K562 (cell line): ENCODE measurements around the gene FANCC. TPM values are rescaled to one million over a fixed set of nuclear protein-coding genes. Genes with fewer than 3 reads are reported as not detected.

Source experiments
- ATAC-seq: fragments of 200-7000 bp; cut with Tn5 transposase; 3 replicates; pipeline ENCODE4 v1.9.1; 2020; ENCODE audit warnings: moderate library complexity
- BruUV-seq: library from RNA; stranded (reverse); fragments of 400-500 nt; replicated peaks from 2 replicates; lab custom pipeline; 2021; lab: Mats Ljungman, UMichigan
- CTCF ChIA-PET: fragments of 300-600 bp; formaldehyde crosslinking; extraction: SDS; loops from one replicate; lab custom pipeline; 2021; ENCODE audit warnings: low intra/inter-chr PET ratio; lab: Yijun Ruan, JAX
- POLR2A ChIA-PET: fragments of 300-600, 350-650 bp; sonication (Branson Sonifier 250); formaldehyde crosslinking; extraction: SDS; loops from one replicate; lab custom pipeline; 2021; ENCODE audit warnings: antibody characterized with exemption, inconsistent platforms; lab: Yijun Ruan, JAX
- DNase-seq, 4 experiments: peaks; one replicate each; pipeline versions ENCODE4 v3.0.0 to v3.0.0-alpha.2; 2011 to 2018; ENCODE audit warnings: low spot score in 3 of 4, mixed read lengths in 3 of 4; ENCODE audit errors: extremely low read depth in 1 of 4
- FAIRE-seq: peaks from 2 replicates; lab custom pipeline; 2011; peaks lifted over from hg19 to GRCh38; lab: Jason Lieb, UNC
- H2AFZ ChIP-seq: 2 replicates; pipeline ENCODE4 v1.6.0; 2011; ENCODE audit warnings: low read depth, low read length, control low read depth, inconsistent platforms
- H3K27ac ChIP-seq: fragments of 200-600 bp; 3 replicates; pipeline ENCODE4 v1.8.0; 2011; ENCODE audit warnings: low read depth, mild to moderate bottlenecking, control low read depth, inconsistent platforms, low read length, moderate library complexity, mixed read lengths; ENCODE audit errors: extremely low read depth
- H3K27me3 ChIP-seq, 2 experiments: fragments of 300-600 bp in 1 of 2; 2 replicates in 1 of 2; 3 replicates in 1 of 2; pipeline versions ENCODE4 v1.6.0 to v1.8.0; 2011; ENCODE audit warnings: inconsistent platforms in 2 of 2, low read length in 2 of 2, mild to moderate bottlenecking in 1 of 2, mixed read lengths in 1 of 2, moderate library complexity in 1 of 2; ENCODE audit not compliant: control insufficient read depth in 2 of 2, insufficient read depth in 2 of 2
- H3K36me3 ChIP-seq: fragments of 300-600 bp; 3 replicates; pipeline ENCODE4 v1.8.0; 2011; ENCODE audit warnings: mild to moderate bottlenecking, low read length, inconsistent platforms; ENCODE audit not compliant: control insufficient read depth, insufficient read depth
- H3K4me1 ChIP-seq, 2 experiments: fragments of 200-600 bp in 1 of 2; replicated peaks in 1 of 2; 2 replicates in 1 of 2; 3 replicates in 1 of 2; pipeline versions ENCODE4 v1.5.1 to v1.8.0; 2011; ENCODE audit warnings: inconsistent platforms in 2 of 2, low read length in 2 of 2, mild to moderate bottlenecking in 1 of 2, mixed read lengths in 1 of 2, moderate library complexity in 1 of 2; ENCODE audit not compliant: control insufficient read depth in 2 of 2, insufficient read depth in 2 of 2
- H3K4me2 ChIP-seq: 2 replicates; pipeline ENCODE4 v1.6.1; 2011; ENCODE audit warnings: low read length, control low read depth, inconsistent platforms, mixed read lengths; ENCODE audit not compliant: insufficient read depth
- H3K4me3 ChIP-seq: fragments of 200-600 bp; sonication (generic), shearing (Covaris generic); 2 replicates; pipeline ENCODE4 v1.5.1; 2016; ENCODE audit warnings: control low read depth, inconsistent platforms
- H3K79me2 ChIP-seq: fragments of 200-600 bp; 3 replicates; pipeline ENCODE4 v1.8.0; 2011; ENCODE audit warnings: low read length, inconsistent platforms; ENCODE audit not compliant: control insufficient read depth, insufficient read depth
- H3K9ac ChIP-seq, 2 experiments: 2 replicates each; pipeline versions ENCODE4 v1.6.0 to v1.6.1; 2011; ENCODE audit warnings: low read depth in 2 of 2, low read length in 2 of 2, control low read depth in 1 of 2, inconsistent platforms in 1 of 2, mild to moderate bottlenecking in 1 of 2, mixed read lengths in 1 of 2; ENCODE audit not compliant: insufficient read depth in 1 of 2
- H3K9me1 ChIP-seq: one replicate; pipeline ENCODE4 v1.6.0; 2011; ENCODE audit warnings: inconsistent platforms, mild to moderate bottlenecking, low read length, moderate library complexity; ENCODE audit not compliant: control insufficient read depth, insufficient read depth
- H3K9me3 ChIP-seq: replicated peaks from 2 replicates; pipeline ENCODE4 v1.5.1; 2011; ENCODE audit warnings: low read depth, low read length, inconsistent platforms; ENCODE audit not compliant: control insufficient read depth, insufficient read depth
- H4K20me1 ChIP-seq: replicated peaks from 2 replicates; pipeline ENCODE4 v1.6.1; 2011; ENCODE audit warnings: low read length, inconsistent platforms, mixed read lengths; ENCODE audit not compliant: control insufficient read depth, insufficient read depth
- CHD7 ChIP-seq: fragments of 200-600 bp; sonication (generic); IDR thresholded peaks from one replicate; pipeline ENCODE4 v1.6.1; 2012; ENCODE audit warnings: mild to moderate bottlenecking, low read depth, low read length, inconsistent platforms
- SIRT6 ChIP-seq: IDR thresholded peaks from one replicate; pipeline ENCODE4 v1.6.1; 2012; ENCODE audit warnings: low read depth, mild to moderate bottlenecking, control low read depth, inconsistent platforms, low read length, moderate library complexity
- STAG1 ChIP-seq: sonication (generic); formaldehyde crosslinking; IDR thresholded peaks from 2 replicates; pipeline ENCODE4 v1.5.0; 2020; ENCODE audit warnings: missing genetic modification reagents, borderline replicate concordance
- ZNF41 ChIP-seq: fragments of 250-450 bp; sonication (Bioruptor Pico); conservative IDR thresholded peaks from 2 replicates; pipeline ENCODE4 v1.4.0; 2020; ENCODE audit warnings: mild to moderate bottlenecking
- ZNF583 ChIP-seq: fragments of 250-450 bp; sonication (Bioruptor Pico); IDR thresholded peaks from 2 replicates; pipeline ENCODE4 v1.4.0; 2020
- WGBS: fragments of 100-300 bp; shearing (Covaris generic); methylation state at CpG from one replicate; pipeline ENCODE4 v1.1.6; 2016; ENCODE audit warnings: low coverage, mixed read lengths; ENCODE audit not compliant: insufficient coverage; ENCODE audit errors: missing lambda C conversion rate; 5-methylcytosine and 5-hydroxymethylcytosine counted together
- in situ Hi-C: fragments of 300-500 bp; cut with MboI; formaldehyde crosslinking; loops from 4 replicates; pipeline ENCODE4 v1.15.0; 2018; ENCODE audit warnings: inconsistent platforms, mixed read lengths
- intact Hi-C: fragments of 100-400 bp; cut with micrococcal nuclease; formaldehyde crosslinking; loops from 2 replicates; pipeline ENCODE4 v1.14.2; 2022
- polyA plus RNA-seq, 8 experiments: library from polyadenylated mRNA; depleted of rRNA in 4 of 8; stranded (reverse) in 5 of 8; unstranded in 3 of 8; fragments of >200 nt; fragmentation: Nextera tagmentation in 2 of 8; fragmentation: Illumina TruSeq in 1 of 8; extraction: Ambion mirVana in 2 of 8; extraction: Trizol in 1 of 8; gene quantifications; 2 replicates each; pipeline versions ENCODE4 v1.2.1 to v1.2.3, GENCODE V29; 2011 to 2014; ENCODE audit warnings: inconsistent platforms in 1 of 8, missing spikeins in 1 of 8
- total RNA-seq, 7 experiments: library from RNA; depleted of rRNA in 6 of 7; stranded (reverse); fragments of >200 nt in 6 of 7; fragmentation: Illumina TruSeq in 2 of 7; extraction: Trizol in 2 of 7; gene quantifications; 2 replicates each; pipeline versions ENCODE4 v1.2.1 to v1.2.3, GENCODE V29; 2011 to 2021; ENCODE audit warnings: low replicate concordance in 1 of 7

The FANCC gene
- total and polyA plus RNA-seq, 9 of the 15 experiments (the other 6 are each of a cell fraction or from before 2014, with no cell fraction given) = 4.6 to 18.4 (median 14.2) TPM

GRCh38 chr9:95060234-95060633, 257.3 kb downstream of the FANCC start:
- Histone ChIP-seq H3K36me3 (peaks cover 9% of the 10 kb centered on the region; the same call in 2 of the 3 replicates), H3K4me3 (no peak overlapping the region), H3K9me1 (no peaks in the 10 kb centered on the region), H3K9ac (no peak overlapping the region), H3K9me3 (no peaks in the 10 kb centered on the region), H3K4me2 (no peak overlapping the region), H3K79me2 (no peaks in the 10 kb centered on the region), H2AFZ (no peak overlapping the region), H3K4me1 (peaks cover 0 to 5% of the 10 kb centered on the region in 2 experiments; a peak in 2 of 5 replicates), H4K20me1 (no peaks in the 10 kb centered on the region), H3K27me3 (no peaks in the 10 kb centered on the region), H3K27ac (no peak overlapping the region)
- no TSS peak for BruUV-seq
- intact Hi-C loops (no loop called here), in situ Hi-C loops (no loop called here)
- no peak for FAIRE-seq
- WGBS = 39% methylated on average over 5 of the region's 5 CpGs
- ChIA-PET POLR2A (no interaction called here), CTCF (no interaction called here)
- no peak for DNase-seq
- ATAC-seq = no peak
- TF ChIP-seq CHD7 (no peak), ZNF41 (CRISPR knock-in tag) (no peak), SIRT6 (no peak), ZNF583 (CRISPR knock-in tag) (no peak), STAG1 (CRISPR knock-in tag) (no peak)
